OCI-LY7 (cell line): Measurements from ENCODE around the gene PARP16. TPM values are rescaled to one million over a fixed set of nuclear protein-coding genes. Genes with fewer than 3 reads are reported as not detected.
A peak's percentile ranks its signal among the peaks of the same experiment; 100 is the strongest.

Experiments
- BruUV-seq: library from RNA; stranded (reverse); fragments of 400-500 nt; replicated peaks from 2 replicates; lab custom pipeline; 2021; lab: Mats Ljungman, UMichigan
- CTCF ChIA-PET: fragments of 300-600 bp; sonication (Branson Sonifier 250); formaldehyde crosslinking; loops from one replicate; lab custom pipeline; 2022; ENCODE audit warnings: antibody characterized with exemption; ENCODE audit not compliant: unreplicated experiment; lab: Charles Lee
- POLR2A ChIA-PET: fragments of 300-600 bp; sonication (Branson Sonifier 250); formaldehyde crosslinking; loops from one replicate; lab custom pipeline; 2022; ENCODE audit warnings: antibody characterized with exemption; lab: Charles Lee
- DNase-seq: peaks from one replicate; pipeline ENCODE4 v3.0.0-alpha.2; 2015; ENCODE audit warnings: low spot score
- H2AFZ ChIP-seq: fragments of 200-600 bp; sonication (generic), shearing (Covaris generic); 2 replicates; pipeline ENCODE4 v1.6.1; 2014; ENCODE audit warnings: mild to moderate bottlenecking, antibody characterized with exemption, low read length, moderate library complexity
- H3K27ac ChIP-seq: fragments of 200-600 bp; sonication (generic); 2 replicates; pipeline ENCODE4 v1.5.1; 2014; ENCODE audit warnings: mixed run types, low read depth, mild to moderate bottlenecking, moderate library complexity, low read length, inconsistent platforms; ENCODE audit not compliant: poor library complexity, severe bottlenecking
- H3K36me3 ChIP-seq: fragments of 200-600 bp; sonication (generic); 2 replicates; pipeline ENCODE4 v1.6.1; 2014; ENCODE audit warnings: mild to moderate bottlenecking, antibody characterized with exemption, low read length, moderate library complexity, mixed read lengths; ENCODE audit not compliant: insufficient read depth
- H3K4me1 ChIP-seq: fragments of 200-600 bp; sonication (generic); 2 replicates; pipeline ENCODE4 v1.5.1; 2014; ENCODE audit warnings: mild to moderate bottlenecking, low read length; ENCODE audit not compliant: insufficient read depth, poor library complexity, severe bottlenecking
- H3K4me2 ChIP-seq: fragments of 200-600 bp; sonication (generic); 2 replicates; pipeline ENCODE4 v1.6.1; 2014; ENCODE audit warnings: mild to moderate bottlenecking, low read length
- H3K4me3 ChIP-seq: fragments of 200-600 bp; sonication (generic); 2 replicates; pipeline ENCODE4 v1.5.1; 2014; ENCODE audit warnings: mild to moderate bottlenecking, low read depth, low read length; ENCODE audit not compliant: poor library complexity, severe bottlenecking
- H3K79me2 ChIP-seq: fragments of 200-600 bp; sonication (generic); 2 replicates; pipeline ENCODE4 v1.6.1; 2016; ENCODE audit warnings: low read depth, mild to moderate bottlenecking, low read length, moderate library complexity, mixed read lengths; ENCODE audit not compliant: insufficient read depth
- H3K9me2 ChIP-seq: fragments of 200-600 bp; sonication (generic); 2 replicates; pipeline ENCODE4 v1.6.1; 2016; ENCODE audit warnings: mild to moderate bottlenecking, low read length, mixed read lengths; ENCODE audit not compliant: insufficient read depth
- H3K9me3 ChIP-seq: fragments of 200-600 bp; sonication (generic); 2 replicates; pipeline ENCODE4 v1.6.1; 2014; ENCODE audit warnings: mild to moderate bottlenecking, mixed run types, low read length, mixed read lengths
- H4K20me1 ChIP-seq: fragments of 200-600 bp; sonication (generic); 2 replicates; pipeline ENCODE4 v1.6.1; 2014; ENCODE audit warnings: mild to moderate bottlenecking, antibody characterized with exemption, low read length, moderate library complexity, mixed read lengths; ENCODE audit not compliant: insufficient read depth
- CTCF ChIP-seq: fragments of 200-600 bp; sonication (generic); conservative IDR thresholded peaks from 2 replicates; pipeline ENCODE4 v1.5.1; 2014; ENCODE audit warnings: mild to moderate bottlenecking, antibody characterized with exemption, low read length, moderate library complexity, mixed read lengths
- EZH2phosphoT487 ChIP-seq: fragments of 200-600 bp; sonication (generic); IDR thresholded peaks from 2 replicates; pipeline ENCODE4 v1.6.1; 2018; ENCODE audit warnings: low read depth, borderline replicate concordance, mild to moderate bottlenecking, mixed run types, antibody characterized with exemption, low read length, moderate library complexity, mixed read lengths
- intact Hi-C: fragments of 100-400 bp; cut with micrococcal nuclease; formaldehyde crosslinking; loops from one replicate; pipeline ENCODE4 v1.10.0; 2022; ENCODE audit not compliant: unreplicated experiment
- total RNA-seq, 2 experiments: library from RNA; depleted of rRNA in 1 of 2; stranded (reverse); fragments of >200 nt in 1 of 2; shearing (Covaris generic) in 1 of 2; gene quantifications; 2 replicates each; pipeline ENCODE4 v1.2.3, GENCODE V29; 2014 to 2022

PARP16 gene
- total RNA-seq, 2 experiments from 2014 or later: 21.2 to 24.9 TPM

- no peaks in the 10 kb centered on the region for H3K9me2 ChIP-seq
- H4K20me1 ChIP-seq: no peaks in the 10 kb centered on the region
- ChIA-PET POLR2A (interaction anchor here (0.6 to 0.9 kb wide), 2 partner anchors 13 to 1991 kb away, joined by 3 to 4 read pairs; no protein-coding TSS in a partner anchor), CTCF (no interaction called here)
- H3K4me2 ChIP-seq: no peak overlapping the region
- intact Hi-C loops: no loop called here
- no TSS peak for BruUV-seq
- DNase-seq: no peak
- H3K4me3 ChIP-seq: no peak overlapping the region
- no peak overlapping the region for H3K27ac ChIP-seq
- H3K36me3 ChIP-seq: peaks cover 56% of the 10 kb centered on the region
- H3K79me2 ChIP-seq: no peaks in the 10 kb centered on the region
- no peaks in the 10 kb centered on the region for H3K9me3 ChIP-seq
- no peak overlapping the region for H2AFZ ChIP-seq
- no peak for TF ChIP-seq CTCF
- no peak for TF ChIP-seq EZH2phosphoT487
- no peaks in the 10 kb centered on the region for H3K4me1 ChIP-seq
Measured at GRCh38 chr15:65259367-65259797, 27.3 kb downstream of the PARP16 start.

- CTCF ChIA-PET: no interaction called here
- peaks cover 56% of the 10 kb centered on the region for H3K36me3 ChIP-seq
- BruUV-seq: TSS peak; percentile 82
Measured at GRCh38 chr15:65258375-65259262, 28.1 kb downstream of the PARP16 start.

More at GRCh38 chr15:65258375-65259262, 28.1 kb downstream of the PARP16 start:
- POLR2A ChIA-PET: interaction anchor here (0.8 to 0.9 kb wide), 2 partner anchors 13 to 903 kb away, joined by 4 read pairs; no protein-coding TSS in a partner anchor
- no peaks in the 10 kb centered on the region for H3K79me2 ChIP-seq
- no peak overlapping the region for H3K4me2 ChIP-seq
- DNase-seq: no peak
- H3K4me1 ChIP-seq: no peaks in the 10 kb centered on the region
- TF ChIP-seq EZH2phosphoT487 (no peak), CTCF (no peak)
- H3K9me3 ChIP-seq: no peaks in the 10 kb centered on the region
- H3K4me3 ChIP-seq: no peak overlapping the region
- H3K27ac ChIP-seq: no peak overlapping the region
- H4K20me1 ChIP-seq: no peaks in the 10 kb centered on the region
- H2AFZ ChIP-seq: no peak overlapping the region
- intact Hi-C loops: no loop called here
- no peaks in the 10 kb centered on the region for H3K9me2 ChIP-seq
